ENCODE measurements around the gene SAP30. TPM values are rescaled to one million over a fixed set of nuclear protein-coding genes. Genes with fewer than 3 reads are reported as not detected.

The SAP30 gene
- 10 to 100 TPM; 18.8 to 20.0 TPM for total RNA-seq

GRCh38 chr4:173370477-173371291, at the start of gene SAP30:
TSS of gene SAP30 (plus strand) at chr4:173370954. CDS start at chr4:173371183, 229 bp downstream.
- no peak for TF ChIP-seq CTCF (IDR thresholded peaks at IDR 0.05)
- Histone ChIP-seq H3K36me3 (no peaks in the 10 kb centered on the region), H3K27ac (peak within 1 kb of the TSS; percentile 98), H3K4me1 (no peaks in the 10 kb centered on the region), H3K4me3 (peak within 1 kb of the TSS; percentile 79), H3K27me3 (no peaks in the 10 kb centered on the region), H3K9me3 (no peaks in the 10 kb centered on the region), H3K9ac (ENCODE audit: low read depth in 2 of 2, low read length in 2 of 2) (peak within 1 kb of the TSS; percentile 87 to 90)
- peak; percentile 98 for DNase-seq
- intact Hi-C loops (cut with DNase I): loop anchor here (5.0 kb wide), 1 partner anchor 38 kb away; the partner anchor contains the start of gene HMGB2

GRCh38 chr4:173325007-173325736, 45.6 kb upstream of the SAP30 start:
- Histone ChIP-seq H3K27me3 (no peaks in the 10 kb centered on the region), H3K36me3 (no peaks in the 10 kb centered on the region), H3K9me3 (no peaks in the 10 kb centered on the region), H3K9ac (ENCODE audit: low read depth in 2 of 2, low read length in 2 of 2) (no peak overlapping the region), H3K27ac (no peak overlapping the region), H3K4me3 (no peak overlapping the region), H3K4me1 (no peaks in the 10 kb centered on the region)
- TF ChIP-seq CTCF (IDR thresholded peaks at IDR 0.05): no peak
- intact Hi-C loops (cut with DNase I): no loop called here
- no peak for DNase-seq

GRCh38 chr4:173328236-173328901, 42.4 kb upstream of the SAP30 start:
- Histone ChIP-seq H3K27me3 (no peaks in the 10 kb centered on the region), H3K27ac (no peak overlapping the region)

GRCh38 chr4:173330590-173330989, 40.2 kb upstream of the SAP30 start:
- Histone ChIP-seq H3K27ac (no peak overlapping the region), H3K4me3 (no peak overlapping the region), H3K9me3 (no peaks in the 10 kb centered on the region), H3K9ac (ENCODE audit: low read depth in 2 of 2, low read length in 2 of 2) (no peak overlapping the region), H3K4me1 (no peaks in the 10 kb centered on the region), H3K27me3 (no peaks in the 10 kb centered on the region), H3K36me3 (no peaks in the 10 kb centered on the region)
- no peak for TF ChIP-seq CTCF (IDR thresholded peaks at IDR 0.05)
- intact Hi-C loops (cut with DNase I): loop anchor here (5.0 kb wide), 1 partner anchor 42 kb away; the partner anchor contains the start of gene SAP30
- DNase-seq: no peak

More at GRCh38 chr4:173328236-173328901, 42.4 kb upstream of the SAP30 start:
- no peak overlapping the region for H3K9ac ChIP-seq (ENCODE audit: low read depth in 2 of 2, low read length in 2 of 2)
- no peak for TF ChIP-seq CTCF (IDR thresholded peaks at IDR 0.05)
- H3K36me3 ChIP-seq: no peaks in the 10 kb centered on the region
- H3K4me1 ChIP-seq: no peaks in the 10 kb centered on the region
- H3K4me3 ChIP-seq: no peak overlapping the region
- no peak for DNase-seq
- intact Hi-C loops (cut with DNase I): no loop called here
- no peaks in the 10 kb centered on the region for H3K9me3 ChIP-seq

GRCh38 chr4:173332021-173332487, 38.7 kb upstream of the SAP30 start:
- Histone ChIP-seq H3K4me3 (no peak overlapping the region), H3K9ac (ENCODE audit: low read depth in 2 of 2, low read length in 2 of 2) (no peak overlapping the region), H3K4me1 (no peaks in the 10 kb centered on the region), H3K9me3 (no peaks in the 10 kb centered on the region), H3K27me3 (no peaks in the 10 kb centered on the region), H3K27ac (peak overlapping the region; percentile 100), H3K36me3 (no peaks in the 10 kb centered on the region)
- TF ChIP-seq CTCF (IDR thresholded peaks at IDR 0.05): no peak
- intact Hi-C loops (cut with DNase I): loop anchor here (5.0 kb wide), 1 partner anchor 40 kb away; the partner anchor contains the start of gene SAP30
- no peak for DNase-seq
